Fibroblast of skin of abdomen (primary cell): ENCODE measurements around the gene CPLX3.
A peak's percentile ranks its signal among the peaks of the same experiment; 100 is the strongest.

Source experiments
- DNase-seq: peaks from one replicate; pipeline ENCODE4 v3.0.0-alpha.2; 2013

Gene CPLX3

GRCh38 chr15:74802862-74803447, 23.5 kb upstream of the CPLX3 start:
- no peak for DNase-seq

GRCh38 chr15:74804935-74805334, 21.5 kb upstream of the CPLX3 start:
- DNase-seq, result no peak

GRCh38 chr15:74807282-74807681, 19.1 kb upstream of the CPLX3 start:
- no peak for DNase-seq

- no peak for DNase-seq
Measured at GRCh38 chr15:74808078-74808839, 18.2 kb upstream of the CPLX3 start.

GRCh38 chr15:74808840-74809229, 17.6 kb upstream of the CPLX3 start:
- no peak for DNase-seq

GRCh38 chr15:74809242-74809641, 17.2 kb upstream of the CPLX3 start:
- DNase-seq, result no peak

- DNase-seq, result peak; percentile 31
Measured at GRCh38 chr15:74809956-74810355, 16.5 kb upstream of the CPLX3 start.

- no peak for DNase-seq
Measured at GRCh38 chr15:74812533-74812932, 13.9 kb upstream of the CPLX3 start, which contains the start of gene LMAN1L. TSS of gene LMAN1L (plus strand) at chr15:74812835. CDS start at chr15:74812855, 20 bp downstream.

GRCh38 chr15:74815121-74815934, 11.1 kb upstream of the CPLX3 start:
- DNase-seq, result no peak

GRCh38 chr15:74815961-74816360, 10.5 kb upstream of the CPLX3 start:
- no peak for DNase-seq

- no peak for DNase-seq
Measured at GRCh38 chr15:74816624-74817369, 9.6 kb upstream of the CPLX3 start.

- DNase-seq, result no peak
Measured at GRCh38 chr15:74817370-74817737, 9.1 kb upstream of the CPLX3 start.

- no peak for DNase-seq
Measured at GRCh38 chr15:74820056-74820455, 6.4 kb upstream of the CPLX3 start.

GRCh38 chr15:74821091-74821789, 5.2 kb upstream of the CPLX3 start:
- DNase-seq, result no peak

GRCh38 chr15:74821790-74822158, 4.7 kb upstream of the CPLX3 start:
- no peak for DNase-seq

GRCh38 chr15:74822233-74822632, 4.2 kb upstream of the CPLX3 start:
- no peak for DNase-seq

- no peak for DNase-seq
Measured at GRCh38 chr15:74823324-74823723, 3.1 kb upstream of the CPLX3 start.

- DNase-seq, result no peak
Measured at GRCh38 chr15:74824976-74825375, 1.5 kb upstream of the CPLX3 start.

GRCh38 chr15:74825866-74826265, 561 bp upstream of the CPLX3 start:
- no peak for DNase-seq

- no peak for DNase-seq
Measured at GRCh38 chr15:74826921-74827320, 494 bp downstream of the CPLX3 start.

- no peak for DNase-seq
Measured at GRCh38 chr15:74827614-74828013, 1.2 kb downstream of the CPLX3 start.

- no peak for DNase-seq
Measured at GRCh38 chr15:74828835-74829234, 2.4 kb downstream of the CPLX3 start.
